ENCODE results near the gene LNPK.
"Not testable (repeated sequence)": the region's sequence is repeated elsewhere in the genome, so short reads cannot be mapped to it uniquely, and the experiment has no call there.

The LNPK gene

GRCh38 chr2:175913267-175913666 is 88.8 kb downstream of the LNPK start:
- DNase-seq (ENCODE audit: low read depth in 1 of 2, low spot score in 1 of 2): not testable (repeated sequence)

- DNase-seq (ENCODE audit: low read depth in 1 of 2, low spot score in 1 of 2): no peak
Measured at GRCh38 chr2:175904035-175904434, 98.0 kb downstream of the LNPK start.

GRCh38 chr2:175903384-175903936 is 98.6 kb downstream of the LNPK start:
- no peak for DNase-seq (ENCODE audit: low read depth in 1 of 2, low spot score in 1 of 2)

GRCh38 chr2:175895957-175896356 is 106.1 kb downstream of the LNPK start:
- DNase-seq (ENCODE audit: low read depth in 1 of 2, low spot score in 1 of 2): not testable (repeated sequence)

- DNase-seq (ENCODE audit: low read depth in 1 of 2, low spot score in 1 of 2): no peak
Measured at GRCh38 chr2:175892046-175892445, 110.0 kb downstream of the LNPK start.

- no peak for DNase-seq (ENCODE audit: low read depth in 1 of 2, low spot score in 1 of 2)
Measured at GRCh38 chr2:175890636-175891242, 111.3 kb downstream of the LNPK start.

- no peak for DNase-seq (ENCODE audit: low read depth in 1 of 2, low spot score in 1 of 2)
Measured at GRCh38 chr2:175889701-175890302, 112.3 kb downstream of the LNPK start.

- DNase-seq (ENCODE audit: low read depth in 1 of 2, low spot score in 1 of 2): no peak
Measured at GRCh38 chr2:175887776-175888175, 114.3 kb downstream of the LNPK start.

- no peak for DNase-seq (ENCODE audit: low read depth in 1 of 2, low spot score in 1 of 2)
Measured at GRCh38 chr2:175884697-175885393, 117.2 kb downstream of the LNPK start.

GRCh38 chr2:175883586-175884194 is 118.4 kb downstream of the LNPK start:
- DNase-seq (ENCODE audit: low read depth in 1 of 2, low spot score in 1 of 2): no peak

- no peak for DNase-seq (ENCODE audit: low read depth in 1 of 2, low spot score in 1 of 2)
Measured at GRCh38 chr2:175879679-175880078, 122.4 kb downstream of the LNPK start.

- no peak for DNase-seq (ENCODE audit: low read depth in 1 of 2, low spot score in 1 of 2)
Measured at GRCh38 chr2:175877845-175878544, 124.1 kb downstream of the LNPK start.

GRCh38 chr2:175874291-175874690 is 127.8 kb downstream of the LNPK start:
- no peak for DNase-seq (ENCODE audit: low read depth in 1 of 2, low spot score in 1 of 2)
